T47D (cell line): ENCODE measurements around the gene HAUS6.
"Not testable (repeated sequence)": the region's sequence is repeated elsewhere in the genome, so short reads cannot be mapped to it uniquely, and the experiment has no call there.

Source experiments
- DNase-seq, 2 experiments: peaks; one replicate each; pipeline versions ENCODE4 v3.0.0 to v3.0.0-alpha.2; 2011 to 2012; ENCODE audit warnings: low read depth in 1 of 2, low spot score in 1 of 2
- JUND ChIP-seq: IDR thresholded peaks from 2 replicates; pipeline ENCODE4 v1.6.1; 2012; ENCODE audit warnings: low read depth
- in situ Hi-C: cut with HindIII; loops from 2 replicates; pipeline ENCODE4 v1.10.0; 2016; ENCODE audit warnings: low sequenced_read_pairs, low pct_unique_long_range_greater_than_20kb

Gene HAUS6

GRCh38 chr9:19127871-19128500, 25.3 kb upstream of the HAUS6 start:
- in situ Hi-C loops: no loop called here
- peak in 1 of 2 experiments; percentile 28 for DNase-seq

GRCh38 chr9:19124430-19124793, 21.7 kb upstream of the HAUS6 start:
- no peak for DNase-seq
- in situ Hi-C loops: no loop called here
- TF ChIP-seq JUND: no peak

More at GRCh38 chr9:19127871-19128500, 25.3 kb upstream of the HAUS6 start:
- TF ChIP-seq JUND: no peak

GRCh38 chr9:19122490-19123042, 19.9 kb upstream of the HAUS6 start:
- in situ Hi-C loops: no loop called here
- no peak for TF ChIP-seq JUND
- no peak for DNase-seq

- DNase-seq: no peak
- in situ Hi-C loops: no loop called here
Observed at GRCh38 chr9:19120877-19121276, 18.2 kb upstream of the HAUS6 start.

GRCh38 chr9:19119801-19120440, 17.2 kb upstream of the HAUS6 start:
- no peak for TF ChIP-seq JUND
- in situ Hi-C loops: no loop called here
- no peak for DNase-seq

More at GRCh38 chr9:19120877-19121276, 18.2 kb upstream of the HAUS6 start:
- no peak for TF ChIP-seq JUND

GRCh38 chr9:19119246-19119645, 16.5 kb upstream of the HAUS6 start:
- no peak for TF ChIP-seq JUND
- no peak for DNase-seq

GRCh38 chr9:19117039-19117716, 14.5 kb upstream of the HAUS6 start:
- no peak for TF ChIP-seq JUND
- in situ Hi-C loops: no loop called here
- DNase-seq: no peak

More at GRCh38 chr9:19119246-19119645, 16.5 kb upstream of the HAUS6 start:
- in situ Hi-C loops: no loop called here

GRCh38 chr9:19116107-19116790, 13.5 kb upstream of the HAUS6 start:
- DNase-seq: no peak
- in situ Hi-C loops: no loop called here
- TF ChIP-seq JUND: no peak

GRCh38 chr9:19114680-19115270, 12.1 kb upstream of the HAUS6 start:
- in situ Hi-C loops: no loop called here
- TF ChIP-seq JUND: no peak
- no peak for DNase-seq

GRCh38 chr9:19113964-19114679, 11.4 kb upstream of the HAUS6 start:
- in situ Hi-C loops: no loop called here
- no peak for TF ChIP-seq JUND
- DNase-seq: no peak

GRCh38 chr9:19113064-19113611, 10.4 kb upstream of the HAUS6 start:
- in situ Hi-C loops, DNase-seq: not testable (repeated sequence)
